SU-DHL-6 (cell line): Measurements from ENCODE around the gene SLC27A4.

Source experiments
- H2AFZ ChIP-seq: fragments of 200-600 bp; sonication (generic); 2 replicates; pipeline ENCODE4 v1.6.1; 2014; ENCODE audit warnings: low read depth, mild to moderate bottlenecking, moderate library complexity, mixed read lengths, antibody characterized with exemption, low read length; ENCODE audit not compliant: severe bottlenecking
- H3F3A ChIP-seq: fragments of 200-600 bp; shearing (Covaris generic); 2 replicates; pipeline ENCODE4 v1.6.0; 2016; ENCODE audit warnings: antibody characterized with exemption, mild to moderate bottlenecking; ENCODE audit not compliant: insufficient read depth
- H3K27ac ChIP-seq: fragments of 200-600 bp; sonication (generic); 2 replicates; pipeline ENCODE4 v1.5.1; 2016; ENCODE audit warnings: low read depth, mild to moderate bottlenecking, low read length, moderate library complexity, mixed read lengths
- H3K27me3 ChIP-seq: fragments of 200-600 bp; sonication (generic), shearing (Covaris generic); 2 replicates; pipeline ENCODE4 v1.6.0; 2014; ENCODE audit warnings: mild to moderate bottlenecking, low read length
- H3K36me3 ChIP-seq: fragments of 200-600 bp; sonication (generic); 2 replicates; pipeline ENCODE4 v1.6.1; 2014; ENCODE audit warnings: mild to moderate bottlenecking, low read length, mixed read lengths
- H3K4me2 ChIP-seq: fragments of 300-600, 200-600 bp; shearing (Covaris generic), sonication (generic); 2 replicates; pipeline ENCODE4 v1.6.0; 2014; ENCODE audit warnings: low read length, low read depth, mild to moderate bottlenecking; ENCODE audit not compliant: poor library complexity, severe bottlenecking
- H3K4me3 ChIP-seq: fragments of 200-600 bp; sonication (generic); 2 replicates; pipeline ENCODE4 v1.5.1; 2014; ENCODE audit warnings: antibody characterized with exemption, low read length, mild to moderate bottlenecking, mixed read lengths; ENCODE audit not compliant: insufficient read depth, poor library complexity, severe bottlenecking
- H3K79me2 ChIP-seq: fragments of 200-600 bp; sonication (generic); 2 replicates; pipeline ENCODE4 v1.6.1; 2014; ENCODE audit warnings: mild to moderate bottlenecking, low read length, moderate library complexity; ENCODE audit not compliant: insufficient read depth
- H3K9ac ChIP-seq: fragments of 200-600 bp; sonication (generic); 2 replicates; pipeline ENCODE4 v1.7.0; 2014; ENCODE audit warnings: mild to moderate bottlenecking, low read length
- H3K9me2 ChIP-seq: fragments of 200-600 bp; sonication (generic); replicated peaks from 2 replicates; pipeline ENCODE4 v1.6.1; 2014; ENCODE audit warnings: low read length; ENCODE audit not compliant: insufficient read depth
- H3K9me3 ChIP-seq: fragments of 200-600 bp; sonication (generic); 2 replicates; pipeline ENCODE4 v1.6.1; 2014; ENCODE audit warnings: low read length, mixed read lengths; ENCODE audit not compliant: insufficient read depth
- H4K20me1 ChIP-seq: fragments of 200-600 bp; sonication (generic); 2 replicates; pipeline ENCODE4 v1.6.1; 2014; ENCODE audit warnings: low read depth, mild to moderate bottlenecking, antibody characterized with exemption, low read length, moderate library complexity, mixed read lengths
- CTCF ChIP-seq: fragments of 200-600 bp; sonication (generic); IDR thresholded peaks from one replicate; pipeline ENCODE4 v1.5.1; 2017; ENCODE audit warnings: antibody characterized with exemption, mild to moderate bottlenecking, low read length, moderate library complexity; ENCODE audit not compliant: insufficient read depth, poor library complexity, severe bottlenecking
- EZH2phosphoT487 ChIP-seq: fragments of 200-600 bp; sonication (generic), shearing (Covaris generic); conservative IDR thresholded peaks from 2 replicates; pipeline ENCODE4 v1.6.1; 2018; ENCODE audit warnings: mild to moderate bottlenecking, antibody characterized with exemption, low read length, moderate library complexity, mixed read lengths

Gene SLC27A4

GRCh38 chr9:128406848-128407391 is 66.6 kb downstream of the SLC27A4 start:
- no peak overlapping the region for H3K4me2 ChIP-seq
- no peak overlapping the region for H3K4me3 ChIP-seq
- H3K9ac ChIP-seq: no peak overlapping the region
- no peaks in the 10 kb centered on the region for H3K27me3 ChIP-seq
- H4K20me1 ChIP-seq: no peaks in the 10 kb centered on the region
- no peaks in the 10 kb centered on the region for H3K9me2 ChIP-seq
- H3F3A ChIP-seq: no peaks in the 10 kb centered on the region
- H3K9me3 ChIP-seq: no peaks in the 10 kb centered on the region
- H3K27ac ChIP-seq: no peak overlapping the region
- H3K79me2 ChIP-seq: no peaks in the 10 kb centered on the region
- H2AFZ ChIP-seq: no peak overlapping the region
- H3K36me3 ChIP-seq: no peaks in the 10 kb centered on the region
- TF ChIP-seq CTCF (no peak), EZH2phosphoT487 (no peak)

- H3K27me3 ChIP-seq: no peaks in the 10 kb centered on the region
- H3K4me3 ChIP-seq: no peak overlapping the region
- H3K36me3 ChIP-seq: no peaks in the 10 kb centered on the region
- H3K79me2 ChIP-seq: no peaks in the 10 kb centered on the region
- no peak overlapping the region for H3K4me2 ChIP-seq
- no peaks in the 10 kb centered on the region for H3F3A ChIP-seq
- H3K27ac ChIP-seq: no peak overlapping the region
- no peaks in the 10 kb centered on the region for H3K9me3 ChIP-seq
- no peak overlapping the region for H2AFZ ChIP-seq
- no peaks in the 10 kb centered on the region for H4K20me1 ChIP-seq
- no peak for TF ChIP-seq CTCF
- TF ChIP-seq EZH2phosphoT487: no peak
- no peak overlapping the region for H3K9ac ChIP-seq
- no peaks in the 10 kb centered on the region for H3K9me2 ChIP-seq
These were observed 68.7 kb downstream of the SLC27A4 start for GRCh38 chr9:128408963-128409431.

- Histone ChIP-seq H2AFZ (no peak overlapping the region), H3K9me3 (no peaks in the 10 kb centered on the region), H4K20me1 (no peaks in the 10 kb centered on the region), H3K27ac (no peak overlapping the region), H3K27me3 (no peaks in the 10 kb centered on the region), H3K4me2 (no peak overlapping the region), H3K4me3 (no peak overlapping the region), H3K9ac (no peak overlapping the region), H3K9me2 (no peaks in the 10 kb centered on the region), H3K79me2 (no peaks in the 10 kb centered on the region), H3F3A (no peaks in the 10 kb centered on the region), H3K36me3 (no peaks in the 10 kb centered on the region)
- TF ChIP-seq CTCF (no peak), EZH2phosphoT487 (no peak)
These were observed 69.1 kb downstream of the SLC27A4 start for GRCh38 chr9:128409450-128409849.
